NCI-H82 treated with DMSO at 0.1 percent for 48 hours (cell line): Measurements from ENCODE around the gene RNASE7.

Source experiments
- DNase-seq: peaks from one replicate; lab custom pipeline; 2025; ENCODE audit not compliant: unreplicated experiment; lab: John Stamatoyannopoulos, UW

The RNASE7 gene

DNA sequence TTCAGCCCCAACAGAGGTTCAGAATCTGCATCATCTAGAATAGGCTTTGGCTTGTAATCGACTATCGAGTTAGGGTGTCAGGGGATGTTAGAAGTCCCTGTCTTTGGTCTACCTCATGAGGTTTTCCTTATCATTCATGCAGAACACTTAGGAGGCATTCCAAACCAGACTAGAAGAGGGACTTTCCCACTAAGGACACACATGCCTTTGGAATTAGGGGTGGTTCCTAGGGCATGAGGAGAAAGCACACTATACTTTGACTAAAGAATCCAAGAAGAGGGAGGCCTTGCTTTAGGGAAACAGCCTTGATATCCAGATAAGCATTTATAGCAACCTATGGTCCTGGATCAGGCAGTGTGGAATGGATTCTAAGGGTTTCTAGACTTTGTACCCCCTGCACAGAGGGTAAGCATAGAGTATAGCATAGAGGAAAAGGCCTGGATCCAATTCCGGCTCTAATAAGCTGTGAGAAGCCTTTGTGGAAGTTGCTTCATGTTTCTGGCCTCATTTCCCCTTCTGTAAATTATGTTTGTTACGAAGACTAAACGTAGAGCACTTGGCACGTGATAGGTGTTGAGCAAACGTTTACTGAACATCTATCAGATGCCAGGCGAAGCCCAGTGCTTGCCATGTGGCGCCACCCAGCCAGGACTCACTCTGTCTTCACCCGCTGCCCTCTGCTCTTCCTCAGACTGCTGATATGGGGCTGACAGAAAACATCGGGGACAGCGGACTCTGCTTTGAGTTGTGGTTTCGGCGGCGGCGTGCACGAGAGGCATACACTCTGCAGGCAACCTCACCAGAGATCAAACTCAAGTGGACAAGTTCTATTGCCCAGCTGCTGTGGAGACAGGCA lies 43.1 kb downstream of the RNASE7 start:
- DNase-seq = no peak

DNA sequence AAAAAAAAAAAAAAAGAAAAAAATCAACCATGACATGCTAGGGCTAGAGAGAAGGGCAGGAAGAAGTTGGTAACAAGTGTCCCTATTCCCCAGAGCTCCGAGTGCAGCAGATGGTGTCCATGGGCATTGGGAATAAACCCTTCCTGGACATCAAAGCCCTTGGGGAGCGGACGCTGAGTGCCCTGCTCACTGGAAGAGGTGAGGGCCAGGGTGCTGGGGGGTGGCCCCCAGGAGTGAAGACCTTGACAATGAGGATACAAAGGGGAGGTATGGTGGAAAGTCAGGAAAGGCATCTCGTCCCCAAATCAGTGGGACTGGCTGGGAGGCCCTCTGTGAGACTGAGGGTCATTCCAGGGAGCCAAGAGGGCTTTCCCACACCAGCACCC lies 44.7 kb downstream of the RNASE7 start:
- DNase-seq = no peak

GRCh38 chr14:21087294-21088091 lies 45.3 kb downstream of the RNASE7 start:
- no peak for DNase-seq

GRCh38 chr14:21088687-21089086 lies 46.5 kb downstream of the RNASE7 start:
- no peak for DNase-seq

DNA sequence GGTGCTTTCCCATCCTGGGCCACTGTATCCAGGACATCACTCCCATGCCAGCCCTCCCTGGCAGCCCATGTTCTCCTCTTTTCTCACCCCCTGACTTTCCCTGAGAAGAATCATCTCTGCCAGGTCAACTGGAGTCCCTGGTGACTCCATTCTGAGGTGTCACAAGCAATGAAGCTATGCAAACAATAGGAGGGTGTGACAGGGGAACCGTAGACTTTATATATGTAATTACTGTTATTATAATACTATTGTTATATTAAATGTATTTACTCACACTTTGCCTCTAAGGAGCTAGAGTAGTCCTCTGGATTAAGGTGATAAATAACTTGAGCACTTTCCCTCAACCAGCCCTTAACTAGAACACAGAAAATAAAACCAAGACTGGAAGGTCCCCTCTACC lies 47.1 kb downstream of the RNASE7 start:
- no peak for DNase-seq

DNA sequence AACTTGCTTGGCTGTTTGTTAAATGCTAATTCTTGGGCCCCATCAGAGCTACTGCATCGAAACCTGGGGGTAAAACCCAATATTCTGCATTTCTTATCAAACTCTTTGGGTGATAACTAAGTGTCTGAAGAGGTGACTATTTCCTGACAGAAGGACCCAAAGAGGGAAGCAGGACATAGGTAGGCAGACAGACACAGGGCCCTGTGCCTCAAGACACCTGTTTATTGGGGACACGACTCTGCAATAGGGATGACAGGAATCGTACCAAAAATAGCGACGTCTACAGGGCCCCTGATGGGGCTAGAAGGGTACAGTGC lies 47.7 kb downstream of the RNASE7 start:
- DNase-seq = no peak

DNA sequence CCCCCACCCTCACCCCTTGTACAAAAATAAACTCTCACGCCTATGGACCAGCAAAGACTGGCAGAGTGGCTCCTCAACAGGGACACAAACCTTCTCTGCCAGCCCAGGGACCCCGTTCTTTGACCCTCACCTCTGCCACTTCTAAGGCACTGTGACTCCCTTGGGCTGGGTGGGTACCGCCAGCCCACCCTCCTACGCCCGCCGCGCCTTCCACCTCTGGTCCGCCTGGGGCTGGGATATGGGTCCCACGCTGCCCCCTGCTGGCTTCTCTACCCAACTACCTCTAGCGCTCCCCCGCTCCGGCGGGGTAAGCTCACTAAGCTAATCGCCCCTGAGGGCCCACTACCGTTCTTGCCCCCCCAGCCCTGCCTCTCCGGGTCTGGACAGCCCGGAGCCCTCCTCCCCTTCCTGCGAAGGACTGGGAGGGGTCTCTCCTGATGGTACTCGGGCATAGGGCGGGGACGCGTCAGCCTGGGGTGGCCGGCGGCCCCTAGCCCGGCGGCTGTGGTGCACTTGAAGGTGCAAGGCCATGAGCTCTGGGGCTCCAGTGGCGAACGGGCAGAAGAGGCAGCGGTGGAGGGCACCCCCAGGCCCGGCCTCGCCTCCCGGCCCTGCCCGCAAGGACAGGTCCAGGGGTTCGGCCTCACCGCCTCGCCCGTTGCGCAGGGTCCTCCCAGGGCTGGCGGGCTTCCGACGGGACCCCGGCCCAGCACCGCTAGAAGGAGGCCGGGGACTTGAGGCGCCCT lies 48.2 kb downstream of the RNASE7 start:
- no peak for DNase-seq

GRCh38 chr14:21090940-21091663 lies 48.9 kb downstream of the RNASE7 start:
- DNase-seq = no peak

- no peak for DNase-seq
These were observed 49.7 kb downstream of the RNASE7 start for GRCh38 chr14:21091821-21092272.

DNA sequence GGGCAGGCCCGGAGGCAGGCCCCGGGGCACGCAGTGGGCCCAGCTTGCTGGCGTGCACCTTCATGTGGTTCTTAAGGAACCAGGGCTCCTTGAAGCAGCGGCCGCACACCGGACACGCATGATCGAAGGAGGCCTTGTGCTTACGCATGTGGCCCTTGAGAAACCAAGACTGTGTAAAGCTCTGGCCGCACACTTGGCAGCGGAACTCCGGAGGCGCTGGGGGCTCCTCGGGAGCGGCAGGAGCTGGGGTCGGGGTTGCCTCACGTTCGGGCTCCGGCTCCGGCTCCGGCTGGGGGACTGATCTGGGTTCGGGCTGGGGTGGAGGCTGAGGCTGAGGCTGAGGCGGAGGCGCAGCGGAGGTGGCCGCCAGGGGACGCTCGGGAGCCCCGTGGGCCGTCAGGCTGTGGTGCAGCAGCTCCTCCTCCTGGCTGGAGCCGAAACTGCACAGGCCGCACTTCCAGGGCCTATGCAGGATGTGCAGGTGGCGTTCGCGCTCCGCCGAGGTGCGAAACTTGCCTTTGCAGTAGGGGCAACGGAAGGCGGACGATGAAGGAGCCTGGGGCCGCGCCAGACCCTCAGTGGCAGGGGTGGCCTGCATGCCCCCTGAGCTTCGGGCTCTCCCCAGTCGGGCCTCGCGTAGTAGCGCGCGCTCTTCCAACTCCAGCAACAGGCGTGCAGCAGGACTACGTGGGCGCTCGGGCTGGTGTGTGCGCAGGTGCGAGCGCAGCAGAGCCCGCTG lies 50.3 kb downstream of the RNASE7 start:
- peak; percentile 12 for DNase-seq

GRCh38 chr14:21093018-21093417 lies 50.9 kb downstream of the RNASE7 start:
- DNase-seq = no peak
